DMS153 treated with DMSO at 0.1 percent for 48 hours (cell line): ENCODE measurements around the gene CLCN1.

Experiments
- DNase-seq: peaks from one replicate; lab custom pipeline; 2025; ENCODE audit not compliant: unreplicated experiment; lab: John Stamatoyannopoulos, UW

CLCN1 gene

GRCh38 chr7:143331179-143331801, 15.4 kb downstream of the CLCN1 start:
- no peak for DNase-seq

DNA sequence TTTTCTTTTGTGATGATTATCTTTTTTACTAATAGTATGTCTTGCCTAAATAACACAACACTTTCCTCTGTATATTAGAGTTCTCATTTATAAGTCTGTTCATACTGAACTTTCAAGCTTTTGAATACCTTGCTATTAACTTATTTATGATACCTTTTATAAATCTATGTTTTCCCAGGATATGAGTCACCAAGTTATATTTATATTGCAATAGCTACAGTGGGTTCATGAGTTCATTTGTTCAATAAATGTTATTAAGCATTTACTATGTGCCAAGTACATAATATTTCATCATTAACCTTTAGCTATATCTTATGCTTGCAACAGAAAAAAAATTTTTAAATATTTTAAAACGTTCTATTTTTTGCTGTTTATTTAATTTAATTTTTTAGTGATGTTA, 18.3 kb downstream of the CLCN1 start:
- DNase-seq: no peak

DNA sequence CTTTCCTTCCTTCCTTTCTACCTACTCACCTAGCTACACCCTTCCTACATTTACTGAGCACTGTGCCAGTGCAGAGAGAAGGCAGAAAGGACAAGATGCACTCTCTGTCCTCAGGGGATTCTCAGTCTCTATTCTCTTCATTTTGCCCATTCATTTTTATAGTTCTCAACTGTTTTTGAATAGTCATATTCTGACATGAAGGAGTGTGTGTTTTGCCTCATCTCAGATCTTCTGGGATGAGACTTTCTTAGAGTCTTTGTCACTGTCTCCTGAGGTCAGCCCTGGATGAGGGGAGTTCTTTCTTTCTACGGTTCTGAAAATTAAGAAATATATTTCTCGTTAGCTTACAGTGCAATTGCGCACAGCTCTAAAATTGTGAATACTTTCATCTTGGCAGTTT, 21.3 kb downstream of the CLCN1 start:
- DNase-seq: no peak

- no peak for DNase-seq
Measured at GRCh38 chr7:143341842-143342241, 25.9 kb downstream of the CLCN1 start.

- DNase-seq: no peak
Measured at GRCh38 chr7:143343596-143343995, 27.7 kb downstream of the CLCN1 start.

GRCh38 chr7:143345428-143345900, 29.6 kb downstream of the CLCN1 start:
- DNase-seq: no peak

DNA sequence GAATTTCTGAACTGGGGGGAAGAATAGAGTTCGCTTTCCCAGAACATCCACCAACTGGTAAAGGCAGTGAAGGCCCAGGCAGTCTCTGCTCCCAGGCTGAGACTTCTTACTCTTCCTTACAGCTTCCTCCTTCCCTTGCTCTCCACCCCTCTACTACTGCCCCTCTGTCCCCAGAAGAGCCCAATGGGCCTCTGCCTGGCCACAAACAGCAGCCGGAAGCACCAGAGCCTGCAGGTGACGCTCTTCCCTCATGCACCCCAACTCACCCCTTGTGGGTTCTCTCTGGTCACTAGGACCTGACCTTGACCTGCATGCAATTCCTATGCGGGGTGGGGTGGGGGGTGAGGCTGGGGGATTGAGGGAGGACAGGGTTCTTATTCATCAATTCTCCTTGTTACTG, 30.1 kb downstream of the CLCN1 start:
- DNase-seq: no peak

- no peak for DNase-seq
Measured at GRCh38 chr7:143347950-143348349, 32.0 kb downstream of the CLCN1 start.

GRCh38 chr7:143351060-143351459, 35.1 kb downstream of the CLCN1 start:
- DNase-seq: no peak

- DNase-seq: no peak
Measured at GRCh38 chr7:143351574-143351973, 35.7 kb downstream of the CLCN1 start.

DNA sequence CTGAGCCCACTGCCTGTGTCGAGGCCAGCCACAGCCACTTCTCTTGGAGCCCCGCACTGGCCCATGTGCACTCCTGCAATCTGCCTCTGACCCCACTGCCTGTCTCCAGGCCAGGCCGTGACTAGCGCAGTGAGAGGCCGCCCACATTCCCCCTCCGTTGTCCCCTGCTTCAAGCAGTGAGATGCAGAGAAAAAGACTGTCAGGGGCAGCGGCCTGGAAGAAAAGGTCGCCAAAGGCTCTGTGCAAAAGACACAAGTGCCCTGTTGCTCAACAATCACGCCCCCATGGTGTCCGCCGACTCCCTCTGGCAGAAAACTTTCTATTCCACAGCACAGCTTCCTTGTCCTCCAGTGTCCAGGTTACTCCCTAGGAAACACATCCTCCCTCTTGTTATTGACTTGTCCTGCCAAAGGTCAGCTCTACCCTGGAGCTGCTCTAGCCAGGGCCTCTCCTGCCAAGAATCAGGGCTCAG, 36.7 kb downstream of the CLCN1 start:
- DNase-seq: no peak

DNA sequence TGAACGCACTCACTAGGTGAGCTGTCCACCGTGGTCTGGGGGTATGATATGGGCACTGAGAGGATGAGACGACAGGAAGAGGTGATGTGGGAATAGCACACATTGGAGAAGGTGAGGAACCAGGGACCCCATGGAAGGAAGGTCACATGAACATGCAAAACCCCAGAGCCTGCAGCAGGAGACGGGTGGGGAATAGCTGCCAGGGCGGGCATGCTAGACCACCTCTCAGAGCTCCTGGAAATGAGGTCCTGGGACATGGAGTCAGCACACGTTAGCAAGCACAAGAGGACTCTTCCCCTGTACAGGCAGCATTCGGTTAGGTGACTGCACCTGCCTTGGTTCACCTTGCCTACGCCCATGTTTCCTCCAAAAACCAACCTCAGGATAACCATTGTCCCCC, 38.5 kb downstream of the CLCN1 start:
- DNase-seq: no peak

DNA sequence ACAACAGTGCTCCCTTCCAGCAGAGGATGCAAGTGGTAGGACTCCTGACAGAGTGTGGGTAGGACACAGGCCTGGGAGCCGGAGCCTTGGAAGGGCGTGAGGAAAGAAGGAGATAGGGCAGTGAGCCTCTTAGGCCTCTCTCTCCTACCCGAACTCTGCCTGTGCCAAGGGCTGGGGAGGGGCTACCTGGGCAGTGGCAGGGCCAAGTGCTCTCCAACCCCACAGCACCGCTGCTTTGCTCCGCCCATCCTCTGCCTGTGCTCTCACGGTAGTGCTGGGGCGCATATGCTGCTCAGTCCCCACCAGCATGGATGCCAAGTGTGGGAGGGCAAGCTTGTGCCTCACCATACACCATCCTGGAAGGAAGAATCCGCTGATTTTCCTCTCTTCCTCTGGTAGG, 39.1 kb downstream of the CLCN1 start:
- no peak for DNase-seq

DNA sequence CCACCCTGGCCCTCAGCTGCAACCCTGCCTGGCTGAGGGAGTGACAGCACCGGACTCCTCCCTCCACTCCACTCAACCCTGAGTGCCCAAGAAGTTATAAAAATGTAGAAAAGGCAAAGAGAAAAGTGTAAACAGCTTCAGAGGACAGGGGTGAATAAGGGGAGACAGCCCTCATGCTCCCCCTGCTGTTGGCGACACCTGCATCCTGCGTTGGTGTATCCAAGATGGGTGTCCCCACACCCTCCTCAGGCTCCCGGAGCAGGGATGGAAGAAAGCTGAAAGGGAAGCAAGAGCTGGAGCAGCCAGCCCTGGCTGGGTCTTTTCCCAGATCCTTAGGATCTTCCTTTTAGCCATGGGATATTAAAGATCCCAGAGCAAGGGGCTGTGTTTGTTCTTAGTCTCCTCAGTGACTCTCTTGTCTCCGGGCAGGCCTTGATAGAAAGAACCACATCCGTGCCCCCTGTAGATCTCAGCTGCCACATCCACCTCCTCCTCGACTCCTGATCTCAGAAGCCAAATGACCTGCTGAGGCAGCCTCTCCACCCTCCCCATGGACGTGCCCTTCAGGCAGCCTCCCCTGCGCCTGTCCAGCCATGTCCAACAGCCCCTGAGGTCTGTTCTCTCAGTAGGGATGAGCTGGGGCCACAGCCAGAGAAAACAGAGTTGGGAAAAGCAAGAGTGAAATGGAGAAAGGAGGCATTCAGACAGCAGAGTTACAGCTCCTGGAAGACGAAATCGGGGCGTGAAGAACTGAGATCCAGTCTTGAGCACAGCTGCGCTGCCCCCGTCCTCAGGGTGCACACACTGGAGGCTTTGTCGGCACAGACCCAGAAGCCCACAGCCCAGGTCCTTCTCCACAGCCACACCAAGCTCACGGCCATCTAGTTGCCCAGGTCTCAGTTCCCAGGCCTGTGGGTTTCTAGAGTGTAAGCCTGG, 39.8 kb downstream of the CLCN1 start:
- DNase-seq: no peak

DNA sequence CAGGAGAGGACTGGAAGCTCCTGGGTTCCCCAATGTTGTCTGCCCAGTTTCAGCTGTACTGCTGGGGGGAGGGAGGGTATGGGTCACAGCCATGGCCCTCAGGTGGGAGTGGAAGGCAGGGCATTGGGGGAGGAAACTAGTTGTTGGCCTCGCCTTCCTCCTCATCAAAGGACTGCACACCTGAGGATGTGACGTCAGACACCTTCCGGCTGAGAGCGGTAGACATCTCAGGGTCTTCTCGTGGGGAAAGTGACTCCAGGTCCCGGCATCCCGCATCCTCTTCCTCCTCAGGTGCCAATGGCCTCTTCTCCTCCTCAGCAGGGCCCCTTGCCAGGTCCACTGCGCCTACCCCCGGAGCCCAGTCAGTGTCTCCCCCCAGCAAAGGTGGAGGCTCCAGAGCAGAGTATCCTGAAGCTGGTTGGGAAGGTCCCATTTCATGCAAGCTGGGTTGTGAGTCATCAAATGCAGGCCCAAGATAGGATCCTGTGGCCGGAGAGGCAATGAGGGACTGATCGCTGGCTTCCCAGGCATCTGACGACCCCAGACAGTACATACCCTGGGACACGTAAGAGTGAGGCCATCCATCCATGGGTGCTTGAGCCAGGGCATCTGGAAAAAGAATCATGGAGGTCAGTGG, 40.6 kb downstream of the CLCN1 start:
- DNase-seq: no peak

GRCh38 chr7:143358626-143359025, 42.7 kb downstream of the CLCN1 start:
- no peak for DNase-seq

DNA sequence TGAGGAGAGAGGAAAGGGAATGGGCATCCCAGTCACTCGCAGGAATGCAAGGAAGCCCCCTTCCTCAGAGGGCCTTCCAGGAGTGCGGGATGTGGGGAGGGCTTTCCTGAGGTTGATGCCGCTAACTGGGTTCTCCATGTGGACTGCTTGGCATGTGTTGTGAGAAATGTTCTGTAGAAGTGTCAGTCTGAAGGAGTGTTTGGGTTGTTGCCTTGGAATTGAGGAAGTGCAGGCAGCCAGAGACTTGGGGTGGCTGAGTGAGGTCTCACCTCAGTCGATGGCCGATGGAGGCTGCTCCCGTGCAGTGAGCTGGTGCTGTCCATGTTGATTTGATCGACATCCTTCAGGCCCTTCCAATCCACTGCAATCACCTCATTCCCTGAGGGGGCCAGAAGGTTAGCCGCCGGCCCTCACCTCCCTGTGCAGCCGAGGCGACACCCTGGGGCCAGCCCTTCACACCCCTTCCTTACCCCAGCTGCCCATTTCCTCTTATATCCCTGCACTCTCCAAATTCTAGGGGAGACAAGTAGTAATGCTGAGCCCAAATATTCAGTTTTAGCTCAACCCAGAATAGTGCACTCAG, 44.0 kb downstream of the CLCN1 start:
- DNase-seq: no peak

GRCh38 chr7:143360788-143361551, 45.1 kb downstream of the CLCN1 start:
- DNase-seq: no peak

- no peak for DNase-seq
Measured at GRCh38 chr7:143361552-143362130, 45.7 kb downstream of the CLCN1 start.
